Astrocyte (in vitro differentiated cells and primary cell): Measurements from ENCODE around the gene COL6A6. TPM values are rescaled to one million over a fixed set of nuclear protein-coding genes. Genes with fewer than 3 reads are reported as not detected.

Experiments used
- DNase-seq: peaks from one replicate; pipeline ENCODE4 v3.0.0-alpha.2; 2010; ENCODE audit warnings: low read depth
- FAIRE-seq: peaks from 2 replicates; lab custom pipeline; 2011; peaks lifted over from hg19 to GRCh38; lab: Jason Lieb, UNC
- H2AFZ ChIP-seq: 2 replicates; pipeline ENCODE4 v1.6.0; 2012; ENCODE audit warnings: low read depth, low read length, inconsistent platforms
- H3K27ac ChIP-seq: 2 replicates; pipeline ENCODE4 v1.5.1; 2011; ENCODE audit warnings: low read depth, low read length, inconsistent platforms
- H3K27me3 ChIP-seq: 2 replicates; pipeline ENCODE4 v1.6.0; 2011; ENCODE audit warnings: low read length, inconsistent platforms; ENCODE audit not compliant: insufficient read depth
- H3K36me3 ChIP-seq: 2 replicates; pipeline ENCODE4 v1.5.1; 2011; ENCODE audit warnings: low read length, inconsistent platforms; ENCODE audit not compliant: insufficient read depth
- H3K4me1 ChIP-seq: 2 replicates; pipeline ENCODE4 v1.5.1; 2011; ENCODE audit warnings: low read length, inconsistent platforms; ENCODE audit not compliant: insufficient read depth
- H3K4me2 ChIP-seq: 2 replicates; pipeline ENCODE4 v1.6.0; 2012; ENCODE audit warnings: low read length, inconsistent platforms
- H3K4me3 ChIP-seq: 2 replicates; pipeline ENCODE4 v1.5.1; 2011; ENCODE audit warnings: low read depth, mild to moderate bottlenecking, low read length, inconsistent platforms; ENCODE audit not compliant: insufficient read depth
- H3K79me2 ChIP-seq: 2 replicates; pipeline ENCODE4 v1.6.0; 2012; ENCODE audit warnings: mild to moderate bottlenecking, low read length, inconsistent platforms; ENCODE audit not compliant: insufficient read depth
- H3K9ac ChIP-seq: 2 replicates; pipeline ENCODE4 v1.6.0; 2012; ENCODE audit warnings: mild to moderate bottlenecking, low read length, inconsistent platforms
- H3K9me3 ChIP-seq: 2 replicates; pipeline ENCODE4 v1.5.1; 2012; ENCODE audit warnings: low read depth, mild to moderate bottlenecking, low read length, inconsistent platforms; ENCODE audit not compliant: insufficient read depth
- H4K20me1 ChIP-seq: 2 replicates; pipeline ENCODE4 v1.6.0; 2012; ENCODE audit warnings: low read length, inconsistent platforms; ENCODE audit not compliant: insufficient read depth
- H3K27ac Mint-ChIP-seq: one replicate; pipeline ENCODE4 v1.8.0; 2021; ENCODE audit warnings: mild to moderate bottlenecking, mixed read lengths; ENCODE audit not compliant: unreplicated experiment
- H3K27me3 Mint-ChIP-seq: one replicate; pipeline ENCODE4 v1.8.0; 2021; ENCODE audit warnings: low read depth, mixed read lengths; ENCODE audit not compliant: unreplicated experiment
- H3K36me3 Mint-ChIP-seq: one replicate; pipeline ENCODE4 v1.8.0; 2021; ENCODE audit warnings: low read depth, mixed read lengths; ENCODE audit not compliant: unreplicated experiment
- H3K4me1 Mint-ChIP-seq: one replicate; pipeline ENCODE4 v1.8.0; 2021; ENCODE audit warnings: low read depth, mixed read lengths; ENCODE audit not compliant: unreplicated experiment
- H3K4me3 Mint-ChIP-seq: one replicate; pipeline ENCODE4 v1.8.0; 2021; ENCODE audit warnings: mild to moderate bottlenecking, moderate library complexity, mixed read lengths; ENCODE audit not compliant: unreplicated experiment
- H3K9me3 Mint-ChIP-seq: one replicate; pipeline ENCODE4 v1.8.0; 2021; ENCODE audit warnings: mild to moderate bottlenecking, mixed read lengths; ENCODE audit not compliant: unreplicated experiment
- CTCF ChIP-seq: IDR thresholded peaks from 2 replicates; pipeline ENCODE4 v1.5.1; 2011; ENCODE audit warnings: low read depth, mild to moderate bottlenecking, inconsistent platforms, low read length, moderate library complexity; ENCODE audit not compliant: insufficient read depth
- EZH2 ChIP-seq: IDR thresholded peaks from 2 replicates; pipeline ENCODE4 v1.6.1; 2012; ENCODE audit warnings: mild to moderate bottlenecking, low read length, inconsistent platforms; ENCODE audit not compliant: insufficient read depth
- total RNA-seq: library from RNA; stranded (reverse); gene quantifications from 2 replicates; pipeline ENCODE4 v1.2.1, GENCODE V29; 2021

COL6A6 gene
- total RNA-seq, 1 donor from 2014 or later, result 0.09 TPM

DNA sequence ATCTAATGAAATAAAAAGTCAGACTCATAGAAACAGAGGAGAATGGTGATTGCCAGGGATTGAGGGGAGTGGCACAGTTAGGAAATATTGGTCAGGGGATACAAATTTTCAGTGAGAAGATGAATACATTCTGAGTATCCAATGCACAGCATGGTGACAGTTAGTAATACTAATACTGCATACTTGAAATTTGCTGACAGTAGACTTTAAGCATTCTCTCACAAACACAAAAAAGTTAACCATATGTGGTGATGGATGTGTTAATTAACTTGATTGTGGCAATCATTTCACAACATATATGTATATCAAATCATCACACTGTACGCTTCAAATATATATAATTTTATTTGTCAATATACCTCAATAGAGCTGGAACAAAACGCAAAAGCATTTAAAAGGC, 9.2 kb upstream of the COL6A6 start:
- Histone ChIP-seq H3K4me3 (no peak overlapping the region), H3K36me3 (no peaks in the 10 kb centered on the region), H3K79me2 (no peaks in the 10 kb centered on the region), H3K27me3 (no peaks in the 10 kb centered on the region), H4K20me1 (no peaks in the 10 kb centered on the region), H3K27ac (no peak overlapping the region), H2AFZ (no peak overlapping the region), H3K9me3 (no peaks in the 10 kb centered on the region), H3K4me2 (no peak overlapping the region), H3K4me1 (no peaks in the 10 kb centered on the region), H3K9ac (no peak overlapping the region)
- no peaks in the 10 kb centered on the region for H3K36me3 Mint-ChIP-seq
- H3K27ac Mint-ChIP-seq, result no peak overlapping the region
- H3K9me3 Mint-ChIP-seq, result no peaks in the 10 kb centered on the region
- H3K27me3 Mint-ChIP-seq, result peaks cover 20% of the 10 kb centered on the region
- TF ChIP-seq EZH2 (no peak), CTCF (no peak)
- DNase-seq (no peak), FAIRE-seq (no peak)
- peaks cover 5% of the 10 kb centered on the region for H3K4me1 Mint-ChIP-seq
- no peak overlapping the region for H3K4me3 Mint-ChIP-seq

GRCh38 chr3:130509008-130509407, 8.0 kb upstream of the COL6A6 start:
- Histone ChIP-seq H2AFZ (no peak overlapping the region), H3K36me3 (no peaks in the 10 kb centered on the region), H3K9me3 (no peaks in the 10 kb centered on the region), H3K9ac (no peak overlapping the region), H3K4me3 (no peak overlapping the region), H3K4me2 (no peak overlapping the region), H3K79me2 (no peaks in the 10 kb centered on the region), H3K4me1 (no peaks in the 10 kb centered on the region), H4K20me1 (no peaks in the 10 kb centered on the region), H3K27ac (no peak overlapping the region), H3K27me3 (no peaks in the 10 kb centered on the region)
- H3K36me3 Mint-ChIP-seq, result no peaks in the 10 kb centered on the region
- TF ChIP-seq CTCF, result no peak
- no peak for TF ChIP-seq EZH2
- H3K4me3 Mint-ChIP-seq, result no peak overlapping the region
- DNase-seq (no peak), FAIRE-seq (no peak)
- peaks cover 5% of the 10 kb centered on the region for H3K4me1 Mint-ChIP-seq
- H3K27me3 Mint-ChIP-seq, result peaks cover 18% of the 10 kb centered on the region
- peak overlapping the region; percentile 42 for H3K27ac Mint-ChIP-seq
- H3K9me3 Mint-ChIP-seq, result no peaks in the 10 kb centered on the region

DNA sequence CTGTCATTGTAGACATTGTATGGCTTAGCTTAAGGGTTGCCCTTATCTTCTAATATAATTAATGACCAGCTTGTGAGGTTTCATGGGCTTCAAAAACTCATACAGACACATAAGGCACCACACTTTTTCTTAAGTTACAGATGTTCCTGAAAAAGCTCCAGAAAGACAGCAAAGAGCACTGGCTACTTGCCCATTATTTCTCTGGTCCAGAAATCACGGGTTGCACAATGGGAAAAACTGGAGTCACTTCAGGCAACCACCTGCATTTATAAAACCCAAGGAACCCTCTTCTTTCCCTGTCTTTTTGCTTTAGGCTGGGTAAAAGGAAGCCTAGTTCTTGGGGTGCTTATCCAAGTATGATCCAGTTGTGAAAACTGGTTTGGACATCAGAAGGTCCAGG, 2.3 kb upstream of the COL6A6 start:
- FAIRE-seq (no peak), DNase-seq (no peak)
- H3K79me2 ChIP-seq, result no peaks in the 10 kb centered on the region
- no peaks in the 10 kb centered on the region for H4K20me1 ChIP-seq
- Mint-ChIP-seq H3K36me3 (no peaks in the 10 kb centered on the region), H3K9me3 (peaks cover 4% of the 10 kb centered on the region), H3K27me3 (peaks cover 44% of the 10 kb centered on the region), H3K27ac (no peak overlapping the region), H3K4me3 (no peak overlapping the region), H3K4me1 (peaks cover 4% of the 10 kb centered on the region)
- TF ChIP-seq CTCF, result no peak
- TF ChIP-seq EZH2, result no peak
- no peak overlapping the region for H3K4me2 ChIP-seq
- no peaks in the 10 kb centered on the region for H3K4me1 ChIP-seq
- H3K9ac ChIP-seq, result no peak overlapping the region
- H2AFZ ChIP-seq, result no peak overlapping the region
- no peak overlapping the region for H3K27ac ChIP-seq
- H3K36me3 ChIP-seq, result no peaks in the 10 kb centered on the region
- no peaks in the 10 kb centered on the region for H3K9me3 ChIP-seq
- peaks cover 19% of the 10 kb centered on the region for H3K27me3 ChIP-seq
- no peak overlapping the region for H3K4me3 ChIP-seq
